ENCODE data around the gene TTYH3. TPM values are rescaled to one million over a fixed set of nuclear protein-coding genes. Genes with fewer than 3 reads are reported as not detected.

Gene TTYH3
- total RNA-seq, 1 experiment from 2014 or later, result 114 TPM

DNA sequence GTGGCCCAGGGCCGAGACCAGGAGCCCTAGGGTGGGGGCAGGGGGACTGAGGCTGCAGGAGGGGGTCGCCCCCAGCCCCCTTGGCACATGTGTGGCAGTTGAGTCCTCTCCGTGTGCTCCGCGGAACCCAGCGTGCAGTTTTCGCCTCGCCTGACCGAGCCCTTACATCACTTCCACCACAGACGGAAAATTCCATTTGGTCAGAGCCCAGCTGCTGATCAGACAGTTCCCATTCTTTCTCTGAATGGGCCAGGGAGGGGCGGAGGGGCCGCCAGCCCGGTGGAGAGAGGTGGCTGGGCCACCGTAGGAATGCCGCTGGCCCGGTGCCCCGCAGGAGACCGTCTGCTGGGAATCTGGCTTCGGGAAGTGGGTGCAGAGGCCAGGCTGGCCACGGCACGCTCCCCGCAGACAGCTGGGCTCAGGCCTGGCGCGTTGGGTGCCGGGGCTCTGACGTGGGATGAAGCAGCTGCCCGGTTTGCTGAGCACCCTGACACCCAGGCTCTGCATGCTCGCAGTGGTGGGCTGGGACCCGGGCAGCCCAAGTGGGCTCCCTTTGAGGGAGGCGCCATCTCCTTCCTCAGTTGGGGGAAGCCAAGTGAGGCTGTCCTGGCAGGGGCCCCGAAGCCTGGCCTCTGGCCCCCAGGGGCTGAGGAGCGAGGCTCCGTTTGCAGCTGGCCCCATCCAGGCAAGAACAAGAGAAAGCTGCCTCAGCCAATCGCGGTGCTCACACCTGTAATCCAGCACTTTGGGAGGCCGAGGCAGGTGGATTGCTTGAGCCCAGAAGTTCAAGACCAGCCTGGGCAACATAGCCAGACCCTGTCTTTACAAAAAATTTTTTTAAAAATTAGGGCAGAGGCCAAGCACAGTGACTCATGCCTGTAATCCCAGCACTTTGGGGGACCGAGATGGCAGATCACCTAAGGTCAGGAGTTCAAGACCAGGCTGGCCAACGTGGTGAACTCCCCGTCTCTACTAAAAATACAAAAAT is 9.9 kb downstream of the TTYH3 start:
- H3K27me3 ChIP-seq (ENCODE audit: insufficient read depth, low read depth), result no peaks in the 10 kb centered on the region
- POLR2A ChIA-PET (ENCODE audit: unreplicated experiment), result no interaction called here
- no peaks in the 10 kb centered on the region for H3K79me2 ChIP-seq (ENCODE audit: low read depth)
- peaks cover 60% of the 10 kb centered on the region for H4K20me1 ChIP-seq (ENCODE audit: insufficient read depth)
- no peak overlapping the region for H3K4me2 ChIP-seq
- intact Hi-C loops (cut with micrococcal nuclease; ENCODE audit: unreplicated experiment), result no loop called here
- H2AFZ ChIP-seq, result no peak overlapping the region
- no peaks in the 10 kb centered on the region for H3F3A ChIP-seq (ENCODE audit: insufficient read depth, low read depth)
- H3K36me3 ChIP-seq (ENCODE audit: low read depth), result no peaks in the 10 kb centered on the region
- peak in 1 of 2 experiments; percentile 36 for DNase-seq
- CTCF ChIA-PET, result no interaction called here
- TF ChIP-seq, protein P1, sequence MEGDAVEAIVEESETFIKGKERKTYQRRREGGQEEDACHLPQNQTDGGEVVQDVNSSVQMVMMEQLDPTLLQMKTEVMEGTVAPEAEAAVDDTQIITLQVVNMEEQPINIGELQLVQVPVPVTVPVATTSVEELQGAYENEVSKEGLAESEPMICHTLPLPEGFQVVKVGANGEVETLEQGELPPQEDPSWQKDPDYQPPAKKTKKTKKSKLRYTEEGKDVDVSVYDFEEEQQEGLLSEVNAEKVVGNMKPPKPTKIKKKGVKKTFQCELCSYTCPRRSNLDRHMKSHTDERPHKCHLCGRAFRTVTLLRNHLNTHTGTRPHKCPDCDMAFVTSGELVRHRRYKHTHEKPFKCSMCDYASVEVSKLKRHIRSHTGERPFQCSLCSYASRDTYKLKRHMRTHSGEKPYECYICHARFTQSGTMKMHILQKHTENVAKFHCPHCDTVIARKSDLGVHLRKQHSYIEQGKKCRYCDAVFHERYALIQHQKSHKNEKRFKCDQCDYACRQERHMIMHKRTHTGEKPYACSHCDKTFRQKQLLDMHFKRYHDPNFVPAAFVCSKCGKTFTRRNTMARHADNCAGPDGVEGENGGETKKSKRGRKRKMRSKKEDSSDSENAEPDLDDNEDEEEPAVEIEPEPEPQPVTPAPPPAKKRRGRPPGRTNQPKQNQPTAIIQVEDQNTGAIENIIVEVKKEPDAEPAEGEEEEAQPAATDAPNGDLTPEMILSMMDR (conservative IDR thresholded peaks at IDR 0.05), result no peak
- no peak for TF ChIP-seq EZH2 (IDR thresholded peaks at IDR 0.05; ENCODE audit: low read depth)
- no peak overlapping the region for H3K27ac ChIP-seq
- BruUV-seq (replicated peaks), result no TSS peak
- no peaks in the 10 kb centered on the region for H3K9me3 ChIP-seq (ENCODE audit: insufficient read depth, low read depth)
- no peaks in the 10 kb centered on the region for H3K4me1 ChIP-seq (replicated peaks; ENCODE audit: insufficient read depth)
- no peak overlapping the region for H3K4me3 ChIP-seq
- no peaks in the 10 kb centered on the region for H3K9me2 ChIP-seq (ENCODE audit: insufficient read depth)

DNA sequence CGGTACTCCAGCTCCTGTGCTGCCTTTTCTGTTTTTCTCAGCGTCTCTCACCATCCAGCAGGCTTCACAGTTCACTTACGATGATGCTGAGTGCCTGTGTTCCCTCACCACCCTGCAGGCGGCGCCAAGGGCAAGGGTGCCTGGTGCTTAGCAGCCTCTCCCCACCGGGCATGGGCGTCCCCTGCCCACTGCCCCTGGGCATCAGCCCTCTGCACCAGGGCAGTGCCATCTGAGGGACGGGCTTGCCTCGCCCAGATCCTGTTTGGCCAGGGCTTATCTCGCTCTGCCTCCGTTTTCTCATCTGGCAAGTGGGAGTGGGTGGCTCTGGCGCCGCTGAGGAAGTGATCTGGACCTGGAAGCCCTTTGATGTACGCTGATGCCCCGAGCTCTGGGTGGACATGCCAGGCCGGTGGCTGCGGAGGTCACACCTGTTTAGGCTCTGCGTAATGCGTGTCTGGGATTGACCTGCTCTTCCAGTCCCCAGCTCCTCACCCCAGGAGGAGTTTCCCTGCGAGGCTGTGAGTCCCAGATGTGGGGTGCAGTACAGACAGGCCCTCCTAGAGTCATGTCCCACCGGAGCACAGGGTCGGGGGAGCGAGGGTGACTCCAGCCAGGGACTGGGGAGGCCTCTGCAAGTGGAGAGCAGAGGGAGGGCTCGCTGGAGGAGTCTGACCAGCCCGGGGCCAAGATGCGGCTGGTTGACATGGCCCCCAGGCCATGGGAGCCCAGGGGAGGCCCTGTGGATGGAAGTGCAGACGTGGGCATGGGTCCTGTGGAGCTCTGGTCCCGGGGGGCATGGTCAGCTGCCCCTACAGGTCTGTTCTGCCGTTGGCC is 11.8 kb downstream of the TTYH3 start:
- ChIA-PET POLR2A (ENCODE audit: unreplicated experiment) (interaction anchor here (0.6 kb wide), 1 partner anchor 1262 kb away, joined by 8 read pairs; no protein-coding TSS in a partner anchor), CTCF (interaction anchor here (1.0 kb wide), 1 partner anchor 36 kb away, joined by 3 read pairs; no protein-coding TSS in a partner anchor)

GRCh38 chr7:2644220-2644561 is 12.4 kb downstream of the TTYH3 start:
- intact Hi-C loops (cut with micrococcal nuclease; ENCODE audit: unreplicated experiment), result no loop called here
- H2AFZ ChIP-seq, result no peak overlapping the region
- ChIA-PET POLR2A (ENCODE audit: unreplicated experiment) (no interaction called here), CTCF (interaction anchor here (0.6 to 1.0 kb wide), 2 partner anchors 36 to 854 kb away, joined by 3 to 8 read pairs; no protein-coding TSS in a partner anchor)
- H4K20me1 ChIP-seq (ENCODE audit: insufficient read depth), result peaks cover 48% of the 10 kb centered on the region
- no peak overlapping the region for H3K4me2 ChIP-seq
- 0 out of 2 replicates have a peak, but pooled peaks cover 3% of the 10 kb centered on the region for H3F3A ChIP-seq (ENCODE audit: insufficient read depth, low read depth)
- TF ChIP-seq, protein P1 (conservative IDR thresholded peaks at IDR 0.05), result no peak
- TF ChIP-seq EZH2 (IDR thresholded peaks at IDR 0.05; ENCODE audit: low read depth), result no peak
- no peaks in the 10 kb centered on the region for H3K79me2 ChIP-seq (ENCODE audit: low read depth)
- no peaks in the 10 kb centered on the region for H3K9me3 ChIP-seq (ENCODE audit: insufficient read depth, low read depth)
- no peak for DNase-seq
- no TSS peak for BruUV-seq (replicated peaks)
- H3K27me3 ChIP-seq (ENCODE audit: insufficient read depth, low read depth), result no peaks in the 10 kb centered on the region
- H3K36me3 ChIP-seq (ENCODE audit: low read depth), result no peaks in the 10 kb centered on the region
- no peaks in the 10 kb centered on the region for H3K9me2 ChIP-seq (ENCODE audit: insufficient read depth)
- no peak overlapping the region for H3K27ac ChIP-seq
- no peak overlapping the region for H3K4me3 ChIP-seq
- no peaks in the 10 kb centered on the region for H3K4me1 ChIP-seq (replicated peaks; ENCODE audit: insufficient read depth)

More for the DNA sequence above, 11.8 kb downstream of the TTYH3 start:
- no peak for DNase-seq
- H3K9me2 ChIP-seq (ENCODE audit: insufficient read depth), result no peaks in the 10 kb centered on the region
- H3F3A ChIP-seq (ENCODE audit: insufficient read depth, low read depth), result 0 out of 2 replicates have a peak, but pooled peaks cover 3% of the 10 kb centered on the region
- no peaks in the 10 kb centered on the region for H3K4me1 ChIP-seq (replicated peaks; ENCODE audit: insufficient read depth)
- H3K27me3 ChIP-seq (ENCODE audit: insufficient read depth, low read depth), result no peaks in the 10 kb centered on the region
- peaks cover 54% of the 10 kb centered on the region for H4K20me1 ChIP-seq (ENCODE audit: insufficient read depth)
- H3K9me3 ChIP-seq (ENCODE audit: insufficient read depth, low read depth), result no peaks in the 10 kb centered on the region
- H2AFZ ChIP-seq, result no peak overlapping the region
- no peak overlapping the region for H3K4me2 ChIP-seq
- H3K36me3 ChIP-seq (ENCODE audit: low read depth), result no peaks in the 10 kb centered on the region
- H3K79me2 ChIP-seq (ENCODE audit: low read depth), result no peaks in the 10 kb centered on the region
- intact Hi-C loops (cut with micrococcal nuclease; ENCODE audit: unreplicated experiment), result no loop called here
- H3K27ac ChIP-seq, result no peak overlapping the region
- BruUV-seq (replicated peaks), result no TSS peak
- H3K4me3 ChIP-seq, result no peak overlapping the region
- TF ChIP-seq, protein P1 (conservative IDR thresholded peaks at IDR 0.05), result peak; percentile 22; the same call in 1 of the 2 replicates
- TF ChIP-seq EZH2 (IDR thresholded peaks at IDR 0.05; ENCODE audit: low read depth), result no peak
